Kidney (tissue), 14 donors: ENCODE results near the gene PCNX1. TPM values are rescaled to one million over a fixed set of nuclear protein-coding genes. Genes with fewer than 3 reads are reported as not detected.

Source experiments
- DNase-seq, 5 donors: peaks; one replicate each; pipeline ENCODE4 v3.0.0-alpha.2; 2013 to 2020
- FAIRE-seq: peaks from 2 replicates; lab custom pipeline; 2012; peaks lifted over from hg19 to GRCh38; lab: Jason Lieb, UNC
- H3K27ac ChIP-seq, 2 donors: one replicate each; pipeline ENCODE4 v1.7.0; 2013; ENCODE audit warnings: low read depth in 2 of 2, low read length in 2 of 2, inconsistent platforms in 1 of 2
- H3K27me3 ChIP-seq: one replicate; pipeline ENCODE4 v1.7.1; 2013; ENCODE audit warnings: low read length, inconsistent platforms; ENCODE audit not compliant: control insufficient read depth, insufficient read depth
- H3K36me3 ChIP-seq, 3 donors: one replicate each; pipeline versions ENCODE4 v1.7.0 to v1.7.1; 2013; ENCODE audit warnings: low read length in 3 of 3, control low read depth in 1 of 3, inconsistent platforms in 1 of 3; ENCODE audit not compliant: insufficient read depth in 3 of 3, control insufficient read depth in 2 of 3
- H3K4me1 ChIP-seq, 3 donors: one replicate each; pipeline versions ENCODE4 v1.7.0 to v1.7.1; 2013; ENCODE audit warnings: low read length in 3 of 3, inconsistent platforms in 1 of 3, low read depth in 1 of 3; ENCODE audit not compliant: control insufficient read depth in 2 of 3, insufficient read depth in 2 of 3
- H3K4me3 ChIP-seq, 3 donors: one replicate each; pipeline versions ENCODE4 v1.7.0 to v1.8.1; 2013; ENCODE audit warnings: low read length in 3 of 3, control low read depth in 1 of 3, inconsistent platforms in 1 of 3
- H3K9ac ChIP-seq, 3 donors: one replicate each; pipeline versions ENCODE4 v1.7.0 to v1.7.1; 2013; ENCODE audit warnings: low read length in 3 of 3, control low read depth in 1 of 3, inconsistent platforms in 1 of 3
- H3K9me3 ChIP-seq, 3 donors: one replicate each; pipeline versions ENCODE4 v1.7.0 to v1.7.1; 2013; ENCODE audit warnings: low read length in 3 of 3, control low read depth in 1 of 3, inconsistent platforms in 1 of 3; ENCODE audit not compliant: control insufficient read depth in 2 of 3, insufficient read depth in 1 of 3
- intact Hi-C: fragments of 100-400 bp; cut with DNase I; formaldehyde crosslinking; loops from one replicate; pipeline ENCODE4 v1.11.1; 2022
- polyA plus RNA-seq: library from polyadenylated mRNA; stranded (reverse); fragments of 350-450 nt; fragmentation: Illumina TruSeq; extraction: RNeasy Lipid Tissue Mini Kit (QIAGEN cat#74804); gene quantifications from one replicate; pipeline ENCODE4 v1.2.3, GENCODE V29; 2014; ENCODE audit warnings: low read depth, low replicate concordance; ENCODE audit not compliant: insufficient read depth
- total RNA-seq: library from RNA; stranded (reverse); fragmentation: NEBNext Ultra II Directional; extraction: Animal tissue kit (Norgen Biotek cat#: 25700); gene quantifications from one replicate; pipeline ENCODE4 v1.2.1, GENCODE V29; 2021
- TF ChIP-seq, protein P1 (sequence below): IDR thresholded peaks from 3 replicates; pipeline ENCODE4 v1.5.1; 2012; ENCODE audit warnings: mild to moderate bottlenecking, moderate library complexity, borderline replicate concordance; ENCODE audit not compliant: insufficient read depth; ENCODE audit errors: extremely low read depth
- donor health status: control.
- donor health status: control.
- donor health status: control.
- donor health status: control.
- donor health status: control.
- donor health status: DM: yes; HTN: yes; CAD: no.
- donor health status: Normal renal cell carcinoma (clear cell type).

PCNX1 gene
- total and polyA plus RNA-seq, 2 donors from 2014 or later = 16.2 to 55.2 TPM

DNA sequence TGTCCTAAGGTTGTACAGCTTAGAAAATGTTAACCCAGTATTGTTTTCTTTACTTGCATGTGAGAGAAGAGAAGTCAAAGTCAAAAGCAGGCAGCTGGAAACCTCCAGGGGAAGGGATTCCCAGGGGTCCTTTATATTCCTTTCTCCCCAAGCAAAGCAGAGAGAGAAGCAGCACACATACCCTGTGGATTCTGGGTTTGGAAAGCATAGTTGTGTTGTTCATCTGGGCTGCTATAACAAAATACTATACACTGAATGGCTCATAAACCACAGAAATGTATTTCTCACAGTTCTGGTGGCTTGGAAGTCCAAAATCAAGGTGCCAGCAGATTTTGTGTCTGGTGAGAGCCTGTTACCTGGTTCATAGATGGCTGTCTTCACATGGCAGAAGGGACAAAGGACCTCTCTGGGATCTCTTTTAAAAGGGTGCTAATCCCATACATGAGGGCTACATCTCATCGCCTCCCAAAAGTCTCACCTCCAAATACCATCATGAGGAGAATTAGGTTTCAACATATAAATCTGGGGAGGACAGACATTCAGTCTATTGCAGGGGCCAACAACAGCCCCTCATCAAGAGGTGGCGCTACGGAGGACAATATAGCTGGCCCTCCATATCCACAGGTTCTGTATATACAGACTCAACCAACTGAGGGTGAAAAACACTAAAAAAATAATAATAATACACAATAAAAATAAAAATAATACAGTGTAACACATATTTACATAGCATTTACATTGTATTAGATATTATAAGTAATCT, 19.3 kb upstream of the PCNX1 start:
- TF ChIP-seq, protein P1, sequence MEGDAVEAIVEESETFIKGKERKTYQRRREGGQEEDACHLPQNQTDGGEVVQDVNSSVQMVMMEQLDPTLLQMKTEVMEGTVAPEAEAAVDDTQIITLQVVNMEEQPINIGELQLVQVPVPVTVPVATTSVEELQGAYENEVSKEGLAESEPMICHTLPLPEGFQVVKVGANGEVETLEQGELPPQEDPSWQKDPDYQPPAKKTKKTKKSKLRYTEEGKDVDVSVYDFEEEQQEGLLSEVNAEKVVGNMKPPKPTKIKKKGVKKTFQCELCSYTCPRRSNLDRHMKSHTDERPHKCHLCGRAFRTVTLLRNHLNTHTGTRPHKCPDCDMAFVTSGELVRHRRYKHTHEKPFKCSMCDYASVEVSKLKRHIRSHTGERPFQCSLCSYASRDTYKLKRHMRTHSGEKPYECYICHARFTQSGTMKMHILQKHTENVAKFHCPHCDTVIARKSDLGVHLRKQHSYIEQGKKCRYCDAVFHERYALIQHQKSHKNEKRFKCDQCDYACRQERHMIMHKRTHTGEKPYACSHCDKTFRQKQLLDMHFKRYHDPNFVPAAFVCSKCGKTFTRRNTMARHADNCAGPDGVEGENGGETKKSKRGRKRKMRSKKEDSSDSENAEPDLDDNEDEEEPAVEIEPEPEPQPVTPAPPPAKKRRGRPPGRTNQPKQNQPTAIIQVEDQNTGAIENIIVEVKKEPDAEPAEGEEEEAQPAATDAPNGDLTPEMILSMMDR = no peak
- H3K9me3 ChIP-seq = no peaks in the 10 kb centered on the region
- no peaks in the 10 kb centered on the region for H3K36me3 ChIP-seq
- no peak overlapping the region for H3K4me3 ChIP-seq
- H3K27me3 ChIP-seq = no peaks in the 10 kb centered on the region
- no peak overlapping the region for H3K9ac ChIP-seq
- H3K4me1 ChIP-seq = peaks cover 0 to 5% (median 0%) of the 10 kb centered on the region in 3 donors
- no peak for FAIRE-seq
- no peak overlapping the region for H3K27ac ChIP-seq
- DNase-seq = no peak
- intact Hi-C loops = no loop called here

DNA sequence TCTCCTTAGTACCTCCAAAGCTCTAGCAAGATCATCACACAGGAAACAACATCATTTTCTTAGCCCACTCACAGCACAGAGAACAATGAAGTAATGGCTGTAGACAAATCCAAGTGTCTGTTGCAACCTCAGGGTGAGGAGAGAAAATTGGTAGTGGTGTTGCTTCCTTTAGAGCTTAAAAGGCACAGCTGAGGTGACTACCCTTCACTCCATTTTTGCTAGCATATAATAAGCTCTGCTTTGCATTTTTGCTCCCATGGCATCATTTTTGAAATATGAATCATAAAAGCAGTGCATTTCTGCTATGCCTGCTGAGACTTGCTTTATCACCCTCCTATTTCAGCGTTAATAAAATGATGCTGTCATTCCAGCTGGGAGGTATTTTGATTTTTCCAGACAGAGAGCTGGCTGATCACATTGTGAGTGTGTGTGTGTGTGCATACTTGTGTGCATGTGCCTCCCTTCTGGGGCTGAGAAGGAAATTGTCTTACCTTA, 18.5 kb upstream of the PCNX1 start:
- FAIRE-seq (no peak), DNase-seq (no peak)
- TF ChIP-seq, protein P1 = no peak
- no peak overlapping the region for H3K4me3 ChIP-seq
- H3K9me3 ChIP-seq = no peaks in the 10 kb centered on the region
- intact Hi-C loops = no loop called here
- peaks cover 0 to 5% (median 0%) of the 10 kb centered on the region in 3 donors for H3K4me1 ChIP-seq
- no peaks in the 10 kb centered on the region for H3K36me3 ChIP-seq
- no peak overlapping the region for H3K27ac ChIP-seq
- no peak overlapping the region for H3K9ac ChIP-seq
- H3K27me3 ChIP-seq = no peaks in the 10 kb centered on the region

DNA sequence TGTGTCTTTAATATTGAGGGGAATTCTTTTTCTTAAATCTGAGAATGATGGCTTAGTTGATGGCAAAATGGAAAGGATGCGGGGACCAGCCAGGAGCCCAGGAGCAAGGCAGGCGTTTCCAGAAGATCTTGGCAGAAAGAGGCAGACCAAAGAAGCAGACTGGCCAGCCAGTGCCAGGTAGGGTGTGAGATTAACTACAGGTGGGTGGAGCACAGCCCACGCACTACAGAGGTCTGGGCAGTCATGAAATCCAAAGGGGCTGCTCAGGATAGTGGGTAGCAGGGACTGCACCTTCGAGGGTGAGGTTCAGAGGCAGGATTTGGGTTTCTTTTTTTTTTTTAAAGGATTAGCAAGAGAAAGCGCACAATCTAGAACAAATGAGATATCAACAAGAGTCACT, 17.7 kb upstream of the PCNX1 start:
- intact Hi-C loops = no loop called here
- TF ChIP-seq, protein P1 = no peak

More for the DNA sequence above, 17.7 kb upstream of the PCNX1 start:
- DNase-seq = no peak
- no peak overlapping the region for H3K9ac ChIP-seq
- peaks cover 0 to 5% (median 0%) of the 10 kb centered on the region in 3 donors for H3K4me1 ChIP-seq
- no peak overlapping the region for H3K4me3 ChIP-seq
- no peaks in the 10 kb centered on the region for H3K27me3 ChIP-seq
- H3K36me3 ChIP-seq = no peaks in the 10 kb centered on the region
- H3K27ac ChIP-seq = no peak overlapping the region
- no peaks in the 10 kb centered on the region for H3K9me3 ChIP-seq
- no peak for FAIRE-seq
